Spleen (tissue), 11 donors: ENCODE data around the gene MYLK3. TPM values are rescaled to one million over a fixed set of nuclear protein-coding genes. Genes with fewer than 3 reads are reported as not detected.
A peak's percentile ranks its signal among the peaks of the same experiment; 100 is the strongest.

Source experiments
- DNase-seq: peaks from one replicate; pipeline ENCODE4 v3.0.0-alpha.2; 2020
- H3K27ac ChIP-seq, 8 donors: fragments of 200-600 bp; sonication (generic) in 7 of 8; 1 replicate in 4 of 8; 2 replicates in 4 of 8; pipeline versions ENCODE4 v1.5.0 to v1.8.0; 2016 to 2021; ENCODE audit warnings: inconsistent platforms in 4 of 8, mild to moderate bottlenecking in 4 of 8, moderate library complexity in 1 of 8
- H3K27me3 ChIP-seq, 7 donors: fragments of 200-600 bp; sonication (generic) in 6 of 7; replicated peaks in 1 of 7; 1 replicate in 4 of 7; 2 replicates in 3 of 7; pipeline versions ENCODE4 v1.5.0 to v1.8.0; 2016 to 2021; ENCODE audit warnings: inconsistent platforms in 3 of 7, mild to moderate bottlenecking in 1 of 7
- H3K36me3 ChIP-seq, 6 donors: fragments of 200-600 bp; sonication (generic) in 5 of 6; 1 replicate in 4 of 6; 2 replicates in 2 of 6; pipeline versions ENCODE4 v1.5.0 to v1.8.0; 2016 to 2021; ENCODE audit warnings: inconsistent platforms in 2 of 6
- H3K4me1 ChIP-seq, 6 donors: fragments of 200-600 bp; sonication (generic) in 5 of 6; 1 replicate in 3 of 6; 2 replicates in 3 of 6; pipeline versions ENCODE4 v1.5.0 to v1.8.0; 2016 to 2021; ENCODE audit warnings: inconsistent platforms in 3 of 6
- H3K4me3 ChIP-seq, 8 donors: fragments of 200-600 bp; sonication (generic) in 7 of 8; 1 replicate in 4 of 8; 2 replicates in 4 of 8; pipeline versions ENCODE4 v1.5.0 to v1.8.0; 2016 to 2021; ENCODE audit warnings: inconsistent platforms in 4 of 8, mild to moderate bottlenecking in 4 of 8, moderate library complexity in 2 of 8
- H3K9me3 ChIP-seq, 8 donors: fragments of 200-600 bp; sonication (generic) in 7 of 8; 1 replicate in 4 of 8; 2 replicates in 4 of 8; pipeline versions ENCODE4 v1.5.0 to v1.8.0; 2016 to 2021; ENCODE audit warnings: inconsistent platforms in 4 of 8
- POLR2A ChIP-seq, 3 donors: fragments of 450-650 bp; IDR thresholded peaks; one replicate each; pipeline ENCODE4 v1.5.1; 2017; ENCODE audit warnings: antibody characterized with exemption in 3 of 3, mild to moderate bottlenecking in 1 of 3
- POLR2AphosphoS5 ChIP-seq, 3 donors: sonication (generic); formaldehyde crosslinking; IDR thresholded peaks; one replicate each; pipeline ENCODE4 v1.5.1; 2017; ENCODE audit warnings: antibody characterized with exemption in 3 of 3
- WGBS, 5 donors: extraction: QIAGEN DNeasy Blood & Tissue Kit in 3 of 5; methylation state at CpG; one replicate each; pipeline versions ENCODE4 v1.1.5 to v1.1.7; 2013 to 2018; 5-methylcytosine and 5-hydroxymethylcytosine counted together
- intact Hi-C: fragments of 100-400 bp; cut with DNase I; formaldehyde crosslinking; loops from one replicate; pipeline ENCODE4 v1.15.0; 2023; ENCODE audit warnings: low total_unique reads
- polyA plus RNA-seq, 3 donors: library from polyadenylated mRNA; stranded (reverse); fragments of 200-250 nt; gene quantifications; one replicate each; pipeline ENCODE4 v1.2.1, GENCODE V29; 2013
- total RNA-seq, 7 donors: library from RNA; depleted of rRNA in 3 of 7; stranded (reverse); fragments of >200 nt in 3 of 7; fragmentation: NEBNext Ultra II Directional in 4 of 7; extraction: Animal tissue kit (Norgen Biotek cat#: 25700) in 4 of 7; gene quantifications; one replicate each; pipeline versions ENCODE4 v1.1.0 to v1.2.1, GENCODE V29; 2016 to 2021
- TF ChIP-seq, protein P1 (sequence below), 11 experiments: fragments of 200-600 bp in 7 of 11; fragments of 450-650 bp in 4 of 11; sonication (generic) in 4 of 11; IDR thresholded peaks in 8 of 11; conservative IDR thresholded peaks in 3 of 11; 1 replicate in 7 of 11; 2 replicates in 4 of 11; pipeline versions ENCODE4 v1.4.0 to v1.8.0; 2016 to 2021; ENCODE audit warnings: antibody characterized with exemption in 11 of 11, inconsistent platforms in 4 of 11, mild to moderate bottlenecking in 1 of 11
- donor health status: healthy with polysubstance abuse.
- donor health status: DM: no; HTN: no; CAD: no; lungs with moderate emphysema.
- donor health status: DM: no; HTN: no; CAD: no.
- donor health status: Bipolar disorder and iron deficiency.
- donor health status: healthy.
- donor health status: DM: no; HTN: no; CAD: no.
- donor health status: DM: yes; HTN: yes; CAD: no.

MYLK3 gene
- total and polyA plus RNA-seq, 10 donors: 0.03 to 2.4 (median 0.25) TPM; not detected in 1

DNA sequence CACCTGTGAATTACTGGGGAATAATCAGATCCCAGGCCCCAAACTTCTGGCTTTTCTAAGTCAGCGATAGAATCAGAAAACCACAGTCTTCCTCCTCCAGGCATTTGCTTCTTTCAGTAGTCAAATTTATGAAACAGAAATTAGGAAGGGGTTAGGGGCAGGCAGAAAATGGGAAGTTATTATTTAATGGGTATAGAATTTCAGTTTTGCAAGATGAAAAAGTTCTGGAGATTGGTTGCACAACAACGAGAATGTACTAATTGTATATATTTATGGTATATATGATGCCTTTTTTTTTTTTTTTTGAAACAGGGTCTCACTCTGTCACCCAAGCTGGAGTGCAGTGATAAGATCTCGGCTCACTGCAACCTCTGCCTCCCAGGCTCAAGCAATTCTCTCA is 35.2 kb downstream of the MYLK3 start:
- no peak for DNase-seq
- H3K36me3 ChIP-seq: no peaks in the 10 kb centered on the region
- peak overlapping the region in 3 of 8 donors; percentile 33 to 41 (median 36) for H3K27ac ChIP-seq
- 24 to 51% (median 32%) methylated on average over 3 of the region's 3 CpGs for WGBS, 5 donors
- no peak overlapping the region for H3K4me3 ChIP-seq
- TF ChIP-seq POLR2A (IDR thresholded peaks at IDR 0.05): no peak
- TF ChIP-seq, protein P1, sequence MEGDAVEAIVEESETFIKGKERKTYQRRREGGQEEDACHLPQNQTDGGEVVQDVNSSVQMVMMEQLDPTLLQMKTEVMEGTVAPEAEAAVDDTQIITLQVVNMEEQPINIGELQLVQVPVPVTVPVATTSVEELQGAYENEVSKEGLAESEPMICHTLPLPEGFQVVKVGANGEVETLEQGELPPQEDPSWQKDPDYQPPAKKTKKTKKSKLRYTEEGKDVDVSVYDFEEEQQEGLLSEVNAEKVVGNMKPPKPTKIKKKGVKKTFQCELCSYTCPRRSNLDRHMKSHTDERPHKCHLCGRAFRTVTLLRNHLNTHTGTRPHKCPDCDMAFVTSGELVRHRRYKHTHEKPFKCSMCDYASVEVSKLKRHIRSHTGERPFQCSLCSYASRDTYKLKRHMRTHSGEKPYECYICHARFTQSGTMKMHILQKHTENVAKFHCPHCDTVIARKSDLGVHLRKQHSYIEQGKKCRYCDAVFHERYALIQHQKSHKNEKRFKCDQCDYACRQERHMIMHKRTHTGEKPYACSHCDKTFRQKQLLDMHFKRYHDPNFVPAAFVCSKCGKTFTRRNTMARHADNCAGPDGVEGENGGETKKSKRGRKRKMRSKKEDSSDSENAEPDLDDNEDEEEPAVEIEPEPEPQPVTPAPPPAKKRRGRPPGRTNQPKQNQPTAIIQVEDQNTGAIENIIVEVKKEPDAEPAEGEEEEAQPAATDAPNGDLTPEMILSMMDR (IDR thresholded peaks at IDR 0.05 in 8 of 11, conservative IDR thresholded peaks at IDR 0.05 in 3 of 11): no peak
- no peak for TF ChIP-seq POLR2AphosphoS5 (IDR thresholded peaks at IDR 0.05)
- intact Hi-C loops: no loop called here
- H3K9me3 ChIP-seq: no peaks in the 10 kb centered on the region
- H3K27me3 ChIP-seq: no peaks in the 10 kb centered on the region
- H3K4me1 ChIP-seq: peaks cover 0 to 31% (median 14%) of the 10 kb centered on the region in 6 donors

DNA sequence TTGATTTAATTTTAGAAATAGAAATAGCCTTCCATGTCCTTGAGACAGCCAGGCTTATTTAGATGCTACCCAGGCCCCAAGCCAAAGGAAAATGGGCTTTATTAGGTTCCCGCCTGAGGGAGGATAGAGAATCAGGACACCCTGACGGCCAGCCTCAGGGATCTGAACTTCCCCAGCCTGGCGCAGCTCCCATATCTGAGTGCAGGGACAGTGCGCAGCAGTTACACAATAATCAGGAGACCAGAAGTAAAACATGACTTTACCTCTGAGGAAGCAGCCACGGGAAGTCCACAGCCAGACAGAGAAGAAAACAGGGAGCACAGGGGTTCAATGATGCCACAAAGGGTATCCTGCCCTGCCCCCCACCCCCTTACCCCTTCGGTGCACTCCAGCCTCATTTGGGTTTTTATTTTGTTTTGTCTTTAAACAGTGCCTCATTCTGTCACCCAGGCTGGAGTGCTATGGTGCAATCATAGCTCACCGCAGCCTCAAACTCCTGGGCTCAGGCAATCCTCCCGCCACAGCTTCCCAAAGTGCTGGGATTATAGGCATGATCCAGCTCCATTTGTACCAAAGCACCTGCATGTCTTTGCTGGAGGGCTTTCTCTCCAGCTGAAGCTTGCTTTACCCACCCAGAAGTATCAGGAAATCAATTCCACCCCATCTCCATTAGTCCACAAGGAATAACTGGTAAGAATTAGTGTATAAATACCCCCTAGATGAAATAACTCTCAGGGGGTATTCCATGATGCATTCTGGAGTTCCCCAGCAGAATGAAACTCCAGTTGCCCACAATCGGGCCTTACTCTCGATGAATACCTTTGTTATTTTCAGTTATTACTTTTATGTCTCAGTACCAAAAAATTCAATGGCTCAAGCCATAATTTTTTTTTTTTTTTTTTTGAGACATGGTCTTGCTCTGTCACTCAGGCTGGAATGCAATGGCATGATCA is 36.8 kb downstream of the MYLK3 start:
- peaks cover 0 to 31% (median 14%) of the 10 kb centered on the region in 6 donors for H3K4me1 ChIP-seq
- WGBS, 5 donors: 52 to 83% (median 70%) methylated on average over 10 of the region's 10 CpGs
- H3K36me3 ChIP-seq: no peaks in the 10 kb centered on the region
- H3K4me3 ChIP-seq: no peak overlapping the region
- no peak for TF ChIP-seq POLR2AphosphoS5 (IDR thresholded peaks at IDR 0.05)
- no peak for TF ChIP-seq POLR2A (IDR thresholded peaks at IDR 0.05)
- TF ChIP-seq, protein P1 (IDR thresholded peaks at IDR 0.05 in 8 of 11, conservative IDR thresholded peaks at IDR 0.05 in 3 of 11): no peak
- no peaks in the 10 kb centered on the region for H3K27me3 ChIP-seq
- H3K27ac ChIP-seq: peak overlapping the region in 1 of 8 donors; percentile 19
- DNase-seq: no peak
- H3K9me3 ChIP-seq: no peaks in the 10 kb centered on the region
- intact Hi-C loops: no loop called here

DNA sequence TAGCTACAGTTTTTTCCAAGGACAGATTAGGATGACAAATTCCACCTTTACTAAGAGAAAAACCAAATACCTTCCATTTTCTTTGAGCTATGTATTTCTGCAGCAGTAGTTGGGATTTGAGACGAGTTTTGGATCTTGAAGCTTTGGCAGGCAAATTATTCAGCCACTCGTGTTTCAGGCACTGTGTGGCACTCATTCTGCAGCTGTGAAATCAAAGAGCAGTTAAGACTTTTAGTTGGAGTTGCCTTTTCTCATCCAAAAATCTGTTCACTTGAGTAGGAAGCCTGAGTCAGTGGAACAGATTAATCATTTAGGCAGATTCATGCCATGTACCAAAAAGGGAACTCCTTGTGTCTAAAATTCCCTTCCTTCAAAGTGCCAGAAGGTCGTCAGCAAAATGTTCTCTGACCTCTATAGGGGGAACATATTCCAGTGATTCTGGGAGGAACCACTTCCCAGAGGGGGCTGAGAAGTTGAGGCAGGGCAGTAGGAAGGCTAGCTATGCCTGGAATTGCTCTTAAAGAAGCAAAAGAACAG is 38.6 kb downstream of the MYLK3 start:
- WGBS, 5 donors: 40 to 44% (median 42%) methylated on average over 3 of the region's 3 CpGs

More for the DNA sequence above, 38.6 kb downstream of the MYLK3 start:
- no peak for DNase-seq
- Histone ChIP-seq H3K27ac (no peak overlapping the region), H3K27me3 (no peaks in the 10 kb centered on the region), H3K9me3 (no peaks in the 10 kb centered on the region), H3K36me3 (no peaks in the 10 kb centered on the region), H3K4me1 (peaks cover 0 to 31% (median 14%) of the 10 kb centered on the region in 6 donors), H3K4me3 (no peak overlapping the region)
- no peak for TF ChIP-seq POLR2AphosphoS5 (IDR thresholded peaks at IDR 0.05)
- TF ChIP-seq POLR2A (IDR thresholded peaks at IDR 0.05): no peak
- TF ChIP-seq, protein P1 (IDR thresholded peaks at IDR 0.05 in 8 of 11, conservative IDR thresholded peaks at IDR 0.05 in 3 of 11): no peak
- intact Hi-C loops: no loop called here
